Measurements from ENCODE around the gene CALM1. TPM values are rescaled to one million over a fixed set of nuclear protein-coding genes. Genes with fewer than 3 reads are reported as not detected.

The CALM1 gene
- total RNA-seq, 1 donor from 2014 or later: 347 TPM

- Mint-ChIP-seq H3K4me3 (ENCODE audit: unreplicated experiment) (no peak overlapping the region), H3K4me1 (ENCODE audit: low read depth, unreplicated experiment) (no peaks in the 10 kb centered on the region), H3K27ac (ENCODE audit: unreplicated experiment) (no peak overlapping the region), H3K9me3 (ENCODE audit: unreplicated experiment) (peaks cover 9% of the 10 kb centered on the region), H3K36me3 (ENCODE audit: low read depth, unreplicated experiment) (no peaks in the 10 kb centered on the region), H3K27me3 (ENCODE audit: low read depth, unreplicated experiment) (peaks cover 24% of the 10 kb centered on the region)
- H3K9ac ChIP-seq (ENCODE audit: low read length): no peak overlapping the region
- H3K4me2 ChIP-seq (ENCODE audit: low read length): no peak overlapping the region
- H3K36me3 ChIP-seq (ENCODE audit: insufficient read depth, low read length): no peaks in the 10 kb centered on the region
- H3K27ac ChIP-seq (ENCODE audit: low read depth, low read length): no peak overlapping the region
- no peak overlapping the region for H2AFZ ChIP-seq (ENCODE audit: low read depth, low read length)
- no peaks in the 10 kb centered on the region for H4K20me1 ChIP-seq (ENCODE audit: insufficient read depth, low read length)
- DNase-seq (ENCODE audit: low read depth) (no peak), FAIRE-seq (no peak)
- H3K4me1 ChIP-seq (ENCODE audit: insufficient read depth, low read length): peaks cover 4% of the 10 kb centered on the region
- TF ChIP-seq CTCF (IDR thresholded peaks at IDR 0.05; ENCODE audit: insufficient read depth, low read depth, low read length): no peak
- TF ChIP-seq EZH2 (IDR thresholded peaks at IDR 0.05; ENCODE audit: insufficient read depth, low read length): no peak
- no peak overlapping the region for H3K4me3 ChIP-seq (ENCODE audit: insufficient read depth, low read depth, low read length)
- H3K79me2 ChIP-seq (ENCODE audit: insufficient read depth, low read length): no peaks in the 10 kb centered on the region
- H3K9me3 ChIP-seq (ENCODE audit: insufficient read depth, low read depth, low read length): peaks cover 9% of the 10 kb centered on the region
- no peaks in the 10 kb centered on the region for H3K27me3 ChIP-seq (ENCODE audit: insufficient read depth, low read length)
These were observed 55.5 kb downstream of the CALM1 start for GRCh38 chr14:90452366-90452765.

- DNase-seq (ENCODE audit: low read depth) (peak; percentile 23), FAIRE-seq (no peak)
- Histone ChIP-seq H3K9ac (ENCODE audit: low read length) (no peak overlapping the region), H3K36me3 (ENCODE audit: insufficient read depth, low read length) (no peaks in the 10 kb centered on the region), H4K20me1 (ENCODE audit: insufficient read depth, low read length) (no peaks in the 10 kb centered on the region), H3K4me2 (ENCODE audit: low read length) (peak overlapping the region; percentile 83), H3K79me2 (ENCODE audit: insufficient read depth, low read length) (no peaks in the 10 kb centered on the region), H3K27me3 (ENCODE audit: insufficient read depth, low read length) (no peaks in the 10 kb centered on the region), H2AFZ (ENCODE audit: low read depth, low read length) (peak overlapping the region; percentile 83), H3K4me3 (ENCODE audit: insufficient read depth, low read depth, low read length) (no peak overlapping the region), H3K9me3 (ENCODE audit: insufficient read depth, low read depth, low read length) (no peaks in the 10 kb centered on the region), H3K4me1 (ENCODE audit: insufficient read depth, low read length) (peaks cover 4% of the 10 kb centered on the region), H3K27ac (ENCODE audit: low read depth, low read length) (no peak overlapping the region)
- H3K27ac Mint-ChIP-seq (ENCODE audit: unreplicated experiment): no peak overlapping the region
- H3K4me3 Mint-ChIP-seq (ENCODE audit: unreplicated experiment): no peak overlapping the region
- no peaks in the 10 kb centered on the region for H3K36me3 Mint-ChIP-seq (ENCODE audit: low read depth, unreplicated experiment)
- H3K9me3 Mint-ChIP-seq (ENCODE audit: unreplicated experiment): no peaks in the 10 kb centered on the region
- H3K4me1 Mint-ChIP-seq (ENCODE audit: low read depth, unreplicated experiment): no peaks in the 10 kb centered on the region
- TF ChIP-seq EZH2 (IDR thresholded peaks at IDR 0.05; ENCODE audit: insufficient read depth, low read length) (no peak), CTCF (IDR thresholded peaks at IDR 0.05; ENCODE audit: insufficient read depth, low read depth, low read length) (no peak)
- H3K27me3 Mint-ChIP-seq (ENCODE audit: low read depth, unreplicated experiment): peaks cover 24% of the 10 kb centered on the region
These were observed 56.6 kb downstream of the CALM1 start for GRCh38 chr14:90453401-90453951.

All from astrocyte (in vitro differentiated cells and primary cell).